ENCODE measurements around the gene APOO.
"Not testable (repeated sequence)": the region's sequence is repeated elsewhere in the genome, so short reads cannot be mapped to it uniquely, and the experiment has no call there.

Gene APOO

GRCh38 chrX:23902419-23902818 is 5.3 kb downstream of the APOO start:
- DNase-seq (ENCODE audit: low spot score) = peak; percentile 80

GRCh38 chrX:23901805-23902204 is 5.9 kb downstream of the APOO start:
- DNase-seq (ENCODE audit: low spot score) = peak; percentile 65

- DNase-seq (ENCODE audit: low spot score) = peak; percentile 87
Observed at GRCh38 chrX:23901060-23901459, 6.7 kb downstream of the APOO start.

GRCh38 chrX:23900220-23900797 is 7.4 kb downstream of the APOO start:
- peak; percentile 11 for DNase-seq (ENCODE audit: low spot score)

DNA sequence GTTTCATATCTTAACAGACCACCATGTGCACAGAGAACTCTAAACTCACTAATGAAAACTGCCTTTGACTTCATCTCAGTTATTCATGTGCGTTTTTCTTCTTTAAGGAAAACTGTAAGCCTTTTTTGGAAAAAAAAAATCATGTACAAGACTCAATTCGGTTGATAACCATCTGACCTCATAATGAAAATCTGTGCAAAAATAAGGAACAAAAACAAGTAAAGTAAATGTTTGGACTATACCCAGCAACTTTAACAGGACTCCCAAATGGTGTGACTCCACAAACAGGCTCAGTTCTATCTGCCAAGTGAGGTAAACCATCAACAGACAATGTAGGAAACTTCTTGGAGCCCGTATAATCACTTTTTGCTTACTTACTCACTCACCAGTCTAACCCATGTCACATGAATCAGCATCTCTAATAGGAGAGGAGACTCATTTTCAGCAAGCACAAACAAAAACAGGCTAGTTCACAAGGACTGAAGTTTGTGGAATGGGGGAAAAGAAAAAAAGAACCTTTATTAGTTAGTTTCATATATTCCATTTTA is 9.3 kb downstream of the APOO start:
- DNase-seq (ENCODE audit: low spot score) = peak; percentile 62

- DNase-seq (ENCODE audit: low spot score) = no peak
Observed at GRCh38 chrX:23896981-23897380, 10.8 kb downstream of the APOO start.

DNA sequence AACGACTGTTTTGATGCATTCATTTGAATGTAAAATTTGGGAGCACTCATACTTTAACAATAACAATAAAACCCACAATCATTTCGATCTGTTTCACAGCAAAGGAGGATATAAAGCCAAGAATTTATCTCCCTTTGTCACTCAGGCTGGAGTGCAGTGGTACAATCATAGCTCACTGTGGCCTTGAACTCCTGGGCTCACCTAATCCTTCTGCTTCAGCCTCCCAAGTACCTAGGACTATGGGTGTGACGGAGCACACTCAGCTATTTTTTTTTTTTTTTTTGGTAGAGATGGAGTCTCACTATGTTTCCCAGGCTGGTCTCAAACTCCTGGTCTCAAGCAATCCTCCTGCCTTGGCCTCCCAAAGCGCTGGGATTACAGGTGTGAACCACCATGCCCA is 11.2 kb downstream of the APOO start:
- not testable (repeated sequence) for DNase-seq (ENCODE audit: low spot score)

DNA sequence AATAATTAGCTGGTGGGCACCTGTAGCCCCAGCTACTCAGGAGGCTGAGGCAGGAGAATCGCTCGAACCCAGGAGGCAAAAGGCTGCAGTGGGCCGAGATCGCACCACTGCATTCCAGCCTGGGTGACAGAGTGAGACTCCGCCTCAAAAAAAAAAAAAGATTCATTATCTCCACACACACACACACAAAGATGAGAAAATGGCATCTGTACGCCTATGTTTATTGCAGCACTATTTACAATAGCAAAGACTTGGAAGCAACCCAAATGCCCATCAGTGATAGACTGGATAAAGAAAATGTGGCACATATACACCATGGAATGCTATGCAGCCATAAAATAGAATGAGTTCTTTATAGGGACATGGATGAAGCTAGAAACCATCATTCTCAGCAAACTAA is 12.7 kb downstream of the APOO start:
- DNase-seq (ENCODE audit: low spot score) = not testable (repeated sequence)

- DNase-seq (ENCODE audit: low spot score) = no peak
Observed at GRCh38 chrX:23890933-23891332, 16.8 kb downstream of the APOO start.

DNA sequence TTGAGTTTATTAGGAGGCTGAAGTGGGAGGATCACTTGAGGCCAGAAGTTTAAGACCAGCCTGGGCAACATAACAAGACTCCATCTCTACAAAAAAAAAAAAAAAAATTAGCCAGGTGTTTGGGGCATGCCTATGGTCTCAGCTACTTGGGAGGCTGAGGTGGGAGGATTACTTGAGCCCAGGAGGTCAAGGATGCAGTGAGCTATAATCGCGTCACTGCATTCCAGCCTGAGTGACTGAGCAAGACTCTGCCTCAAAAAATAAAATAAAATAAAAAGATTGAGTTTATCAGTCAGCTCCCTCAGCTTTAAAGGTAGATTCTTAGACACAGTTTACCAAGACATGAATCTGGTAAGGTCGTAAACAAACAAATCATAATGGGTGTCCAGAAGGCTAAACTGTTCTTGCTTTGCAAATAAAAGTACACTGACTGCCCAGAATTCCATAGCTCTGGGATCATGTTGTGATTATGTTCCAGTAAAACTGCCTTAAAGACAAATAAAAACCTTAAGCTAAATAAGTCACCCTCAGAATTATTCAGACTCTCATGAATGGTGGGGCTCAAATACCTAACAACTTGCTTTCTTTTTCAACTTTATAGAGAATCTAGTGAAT is 18.7 kb downstream of the APOO start:
- DNase-seq (ENCODE audit: low spot score) = no peak

DNA sequence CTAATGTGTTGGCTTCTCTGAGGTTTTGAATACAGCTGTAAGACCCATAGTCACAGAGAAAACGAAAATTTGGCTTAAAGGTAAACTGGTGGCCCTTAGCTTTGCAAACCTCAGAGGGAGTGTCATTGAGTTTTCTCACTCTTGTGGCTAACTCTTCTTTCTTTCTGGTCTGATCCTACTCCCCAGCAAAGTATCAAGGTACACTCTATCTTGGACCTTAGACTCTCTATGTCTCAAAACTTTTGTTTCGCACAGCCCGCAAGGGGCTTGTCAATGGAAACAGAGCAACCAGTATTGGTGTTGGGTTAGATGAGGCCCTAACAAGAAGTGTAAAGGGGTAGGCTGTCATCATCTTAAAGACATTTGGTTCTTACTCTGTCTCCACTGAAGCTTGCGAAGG is 19.8 kb downstream of the APOO start:
- no peak for DNase-seq (ENCODE audit: low spot score)

DNA sequence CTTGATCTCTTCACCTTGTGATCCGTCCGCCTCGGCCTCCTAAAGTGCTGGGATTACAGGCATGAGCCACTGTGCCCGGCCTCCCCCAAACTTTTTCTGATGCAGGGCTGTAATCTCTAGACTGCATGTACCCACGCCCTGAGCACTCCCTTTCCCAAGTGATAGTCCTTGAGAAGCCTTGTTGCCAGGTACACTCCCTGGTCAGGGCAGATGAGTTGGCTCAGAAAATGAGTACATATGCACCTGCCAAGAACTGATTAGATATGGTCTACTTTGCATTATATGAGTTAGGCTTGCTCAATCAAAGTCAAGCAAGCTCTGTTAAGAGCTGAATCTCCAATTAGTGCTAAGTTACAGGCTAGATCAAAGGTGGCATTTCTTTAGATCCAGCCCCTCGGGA is 20.3 kb downstream of the APOO start:
- no peak for DNase-seq (ENCODE audit: low spot score)

- DNase-seq (ENCODE audit: low spot score) = no peak
Observed at GRCh38 chrX:23885803-23886202, 21.9 kb downstream of the APOO start.

- DNase-seq (ENCODE audit: low spot score) = peak; percentile 14
Observed at GRCh38 chrX:23884427-23885024, 23.2 kb downstream of the APOO start.

GRCh38 chrX:23883737-23884354 is 23.9 kb downstream of the APOO start:
- peak; percentile 90 for DNase-seq (ENCODE audit: low spot score)

GRCh38 chrX:23879380-23880090 is 28.2 kb downstream of the APOO start:
- DNase-seq (ENCODE audit: low spot score) = no peak

GRCh38 chrX:23871905-23872546 is 35.7 kb downstream of the APOO start:
- no peak for DNase-seq (ENCODE audit: low spot score)

GRCh38 chrX:23870041-23870440 is 37.7 kb downstream of the APOO start:
- no peak for DNase-seq (ENCODE audit: low spot score)

DNA sequence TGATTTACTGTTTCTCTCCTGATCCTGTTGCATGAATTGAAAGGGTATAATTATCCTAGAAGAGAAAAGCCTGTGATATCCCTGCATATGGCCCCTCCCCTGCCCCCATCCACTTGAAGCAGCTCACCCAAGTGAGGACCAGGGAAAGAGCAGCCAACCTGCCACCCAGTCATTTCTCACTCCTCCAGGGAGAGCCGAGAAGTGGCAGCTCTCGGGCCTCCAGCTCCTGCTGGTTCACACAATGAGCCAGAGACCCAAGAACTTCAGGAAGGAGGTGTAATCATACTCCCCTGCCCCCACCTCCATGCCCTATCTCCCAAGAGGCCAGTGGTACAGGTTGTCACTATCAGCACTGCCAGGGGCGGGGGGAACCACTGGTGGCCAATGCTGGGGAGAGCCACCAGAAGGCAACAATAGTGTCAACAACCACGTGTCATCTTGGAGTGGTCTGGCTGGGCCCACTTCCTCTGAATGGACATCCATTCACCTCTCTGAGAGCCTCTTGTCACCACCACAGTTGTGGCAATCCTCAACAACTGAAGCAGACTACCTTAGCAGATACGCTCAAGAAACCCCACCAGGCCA is 42.9 kb downstream of the APOO start:
- DNase-seq (ENCODE audit: low spot score) = no peak

DNA sequence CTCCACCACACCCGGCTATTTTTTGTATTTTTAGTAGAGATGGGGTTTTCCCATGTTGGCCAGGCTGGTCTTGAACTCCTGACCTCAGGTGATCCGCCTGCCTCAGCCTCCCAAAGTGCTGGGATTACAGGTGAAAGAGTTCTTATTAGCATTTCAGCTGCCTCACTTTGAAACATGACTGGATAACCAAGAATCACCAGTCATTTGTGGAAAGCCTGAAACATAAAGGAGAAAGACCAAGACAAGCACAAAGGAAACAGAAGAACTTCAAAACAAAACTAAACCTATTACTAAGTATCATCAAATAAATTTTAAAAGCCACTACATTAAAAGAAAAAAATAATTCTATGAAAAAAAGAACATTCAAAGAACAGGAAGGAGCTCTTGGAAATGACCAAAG is 45.8 kb downstream of the APOO start:
- DNase-seq (ENCODE audit: low spot score) = not testable (repeated sequence)

- no peak for DNase-seq (ENCODE audit: low spot score)
Observed at GRCh38 chrX:23861215-23861896, 46.4 kb downstream of the APOO start.
